DND-41 (cell line): ENCODE data around the gene MTR.

Experiments used
- ATAC-seq: fragments of 200-7000 bp; cut with Tn5 transposase; 3 replicates; pipeline ENCODE4 v1.9.1; 2021; ENCODE audit warnings: low read depth; ENCODE audit not compliant: insufficient read depth
- DNase-seq: peaks from one replicate; pipeline ENCODE4 v3.0.0-alpha.2; 2020
- H2AFZ ChIP-seq: 2 replicates; pipeline ENCODE4 v1.6.0; 2012; ENCODE audit warnings: low read depth, low read length
- H3K27ac ChIP-seq: 2 replicates; pipeline ENCODE4 v1.5.1; 2012; ENCODE audit warnings: low read length, inconsistent platforms
- H3K27me3 ChIP-seq: fragments of 200-600 bp; sonication (generic); 2 replicates; pipeline ENCODE4 v1.6.0; 2012; ENCODE audit warnings: low read length, mild to moderate bottlenecking, inconsistent platforms; ENCODE audit not compliant: insufficient read depth, poor library complexity
- H3K36me3 ChIP-seq: 2 replicates; pipeline ENCODE4 v1.5.1; 2012; ENCODE audit warnings: low read length, inconsistent platforms; ENCODE audit not compliant: insufficient read depth
- H3K4me1 ChIP-seq: 2 replicates; pipeline ENCODE4 v1.5.1; 2012; ENCODE audit warnings: mild to moderate bottlenecking, low read length; ENCODE audit not compliant: insufficient read depth
- H3K4me2 ChIP-seq: 2 replicates; pipeline ENCODE4 v1.6.0; 2012; ENCODE audit warnings: mild to moderate bottlenecking, moderate library complexity, low read length, inconsistent platforms; ENCODE audit not compliant: insufficient read depth
- H3K4me3 ChIP-seq, 2 experiments: fragments of 200-600 bp in 1 of 2; shearing (Covaris generic) in 1 of 2; 2 replicates each; pipeline ENCODE4 v1.5.1; 2012 to 2016; ENCODE audit warnings: inconsistent platforms in 2 of 2, low read length in 2 of 2, mild to moderate bottlenecking in 2 of 2, low read depth in 1 of 2, moderate library complexity in 1 of 2
- H3K79me2 ChIP-seq: 2 replicates; pipeline ENCODE4 v1.6.0; 2012; ENCODE audit warnings: low read length, inconsistent platforms; ENCODE audit not compliant: insufficient read depth
- H3K9ac ChIP-seq: 2 replicates; pipeline ENCODE4 v1.6.0; 2012; ENCODE audit warnings: low read depth, mild to moderate bottlenecking, inconsistent platforms, low read length, moderate library complexity
- H3K9me3 ChIP-seq: 2 replicates; pipeline ENCODE4 v1.5.1; 2012; ENCODE audit warnings: low read length, moderate library complexity, mild to moderate bottlenecking, inconsistent platforms; ENCODE audit not compliant: insufficient read depth, severe bottlenecking
- H4K20me1 ChIP-seq: 2 replicates; pipeline ENCODE4 v1.6.0; 2012; ENCODE audit warnings: low read length; ENCODE audit not compliant: insufficient read depth
- CTCF ChIP-seq: IDR thresholded peaks from 2 replicates; pipeline ENCODE4 v1.5.1; 2012; ENCODE audit warnings: borderline replicate concordance, low read length, moderate library complexity, mild to moderate bottlenecking; ENCODE audit not compliant: poor library complexity, severe bottlenecking; ENCODE audit errors: extremely low read depth
- EZH2 ChIP-seq: IDR thresholded peaks from 3 replicates; pipeline ENCODE4 v1.6.1; 2012; ENCODE audit warnings: borderline replicate concordance, low read depth, mild to moderate bottlenecking, moderate library complexity, low read length, inconsistent platforms; ENCODE audit not compliant: severe bottlenecking

The MTR gene

GRCh38 chr1:236945002-236945401 lies 149.9 kb downstream of the MTR start:
- Histone ChIP-seq H3K27ac (no peak overlapping the region), H3K4me3 (no peak overlapping the region), H3K27me3 (peaks cover under 1% of the 10 kb centered on the region), H3K9ac (no peak overlapping the region), H3K36me3 (no peaks in the 10 kb centered on the region), H3K4me1 (no peaks in the 10 kb centered on the region), H3K4me2 (no peak overlapping the region), H4K20me1 (no peaks in the 10 kb centered on the region), H3K79me2 (no peaks in the 10 kb centered on the region), H2AFZ (no peak overlapping the region), H3K9me3 (no peaks in the 10 kb centered on the region)
- DNase-seq (no peak), ATAC-seq (no peak)
- TF ChIP-seq CTCF: no peak

- Histone ChIP-seq H3K27me3 (no peaks in the 10 kb centered on the region), H3K9ac (no peak overlapping the region), H3K4me3 (no peak overlapping the region), H3K36me3 (no peaks in the 10 kb centered on the region), H3K27ac (no peak overlapping the region), H3K4me2 (no peak overlapping the region), H3K9me3 (no peaks in the 10 kb centered on the region), H4K20me1 (no peaks in the 10 kb centered on the region), H3K4me1 (no peaks in the 10 kb centered on the region), H2AFZ (no peak overlapping the region), H3K79me2 (no peaks in the 10 kb centered on the region)
- no peak for ATAC-seq
- no peak for DNase-seq
- TF ChIP-seq CTCF (no peak), EZH2 (no peak)
Measured at GRCh38 chr1:236947794-236948193, 152.7 kb downstream of the MTR start.

- DNase-seq (no peak), ATAC-seq (no peak)
- Histone ChIP-seq H3K36me3 (no peaks in the 10 kb centered on the region), H3K4me1 (no peaks in the 10 kb centered on the region), H2AFZ (no peak overlapping the region), H3K9me3 (no peaks in the 10 kb centered on the region), H3K9ac (no peak overlapping the region), H3K4me2 (no peak overlapping the region), H4K20me1 (no peaks in the 10 kb centered on the region), H3K79me2 (no peaks in the 10 kb centered on the region), H3K27ac (no peak overlapping the region), H3K27me3 (no peaks in the 10 kb centered on the region), H3K4me3 (no peak overlapping the region)
- TF ChIP-seq CTCF: no peak
- no peak for TF ChIP-seq EZH2
Measured at GRCh38 chr1:236948381-236948780, 153.3 kb downstream of the MTR start.

- Histone ChIP-seq H3K4me1 (no peaks in the 10 kb centered on the region), H3K9me3 (no peaks in the 10 kb centered on the region), H2AFZ (no peak overlapping the region), H3K79me2 (no peaks in the 10 kb centered on the region), H3K36me3 (no peaks in the 10 kb centered on the region), H4K20me1 (no peaks in the 10 kb centered on the region), H3K27me3 (no peaks in the 10 kb centered on the region), H3K9ac (no peak overlapping the region), H3K4me3 (no peak overlapping the region), H3K27ac (no peak overlapping the region), H3K4me2 (no peak overlapping the region)
- no peak for TF ChIP-seq CTCF
- TF ChIP-seq EZH2: no peak
- ATAC-seq: no peak
- DNase-seq: no peak
Measured at GRCh38 chr1:236948996-236949395, 153.9 kb downstream of the MTR start.
